Endothelial cell of umbilical vein (primary cell): ENCODE measurements around the gene MYZAP. TPM values are rescaled to one million over a fixed set of nuclear protein-coding genes. Genes with fewer than 3 reads are reported as not detected.
A peak's percentile ranks its signal among the peaks of the same experiment; 100 is the strongest.

Experiments used
- BruUV-seq: library from RNA; stranded (reverse); fragments of 400-500 nt; replicated peaks from 2 replicates; lab custom pipeline; 2021; lab: Mats Ljungman, UMichigan
- CTCF ChIA-PET: fragments of 300-600, 350-600 bp; sonication (Branson Sonifier 250); formaldehyde crosslinking; loops from one replicate; lab custom pipeline; 2021; ENCODE audit warnings: antibody characterized with exemption, inconsistent platforms; lab: Charles Lee
- POLR2A ChIA-PET: fragments of 300-600, 350-600 bp; sonication (Branson Sonifier 250); formaldehyde crosslinking; loops from one replicate; lab custom pipeline; 2021; ENCODE audit warnings: antibody characterized with exemption, inconsistent platforms; lab: Charles Lee
- DNase-seq: peaks from one replicate; pipeline ENCODE4 v3.0.0-alpha.2; 2011; ENCODE audit warnings: low read depth, low spot score
- FAIRE-seq: peaks from 2 replicates; lab custom pipeline; 2011; peaks lifted over from hg19 to GRCh38; lab: Jason Lieb, UNC
- H2AFZ ChIP-seq: 2 replicates; pipeline ENCODE4 v1.6.0; 2012; ENCODE audit warnings: low read depth, low read length, control low read depth, inconsistent platforms
- H3K27ac ChIP-seq: 2 replicates; pipeline ENCODE4 v1.5.1; 2011; ENCODE audit warnings: low read depth, mild to moderate bottlenecking, control low read depth, low read length, moderate library complexity; ENCODE audit not compliant: insufficient read depth
- H3K27me3 ChIP-seq, 2 experiments: 2 replicates each; pipeline versions ENCODE4 v1.6.0 to v1.6.1; 2011; ENCODE audit warnings: low read length in 2 of 2, mixed read lengths in 1 of 2; ENCODE audit not compliant: control insufficient read depth in 2 of 2, insufficient read depth in 2 of 2
- H3K36me3 ChIP-seq, 2 experiments: 2 replicates in 1 of 2; 3 replicates in 1 of 2; pipeline ENCODE4 v1.5.1; 2011; ENCODE audit warnings: low read length in 2 of 2, mild to moderate bottlenecking in 1 of 2, moderate library complexity in 1 of 2; ENCODE audit not compliant: control insufficient read depth in 2 of 2, insufficient read depth in 2 of 2; ENCODE audit errors: extremely low read depth in 1 of 2
- H3K4me1 ChIP-seq: 3 replicates; pipeline ENCODE4 v1.5.1; 2011; ENCODE audit warnings: mild to moderate bottlenecking, low read length; ENCODE audit not compliant: control insufficient read depth, insufficient read depth; ENCODE audit errors: extremely low read depth
- H3K4me2 ChIP-seq: 2 replicates; pipeline ENCODE4 v1.6.1; 2011; ENCODE audit warnings: low read length, control low read depth, mixed read lengths; ENCODE audit not compliant: insufficient read depth
- H3K4me3 ChIP-seq, 3 experiments: fragments of 200-600 bp in 1 of 3; sonication (generic), shearing (Covaris generic) in 1 of 3; replicated peaks in 1 of 3; 2 replicates each; pipeline ENCODE4 v1.5.1; 2011 to 2016; ENCODE audit warnings: control low read depth in 3 of 3, low read length in 3 of 3, mild to moderate bottlenecking in 2 of 3, inconsistent platforms in 1 of 3, low read depth in 1 of 3, moderate library complexity in 1 of 3; ENCODE audit not compliant: insufficient read depth in 1 of 3
- H3K79me2 ChIP-seq: 2 replicates; pipeline ENCODE4 v1.6.0; 2012; ENCODE audit warnings: low read length, inconsistent platforms; ENCODE audit not compliant: control insufficient read depth, insufficient read depth
- H3K9ac ChIP-seq: replicated peaks from 2 replicates; pipeline ENCODE3; 2011; ENCODE audit warnings: low read length, control low read depth; ENCODE audit not compliant: insufficient read depth; ENCODE audit errors: extremely low read depth
- H3K9me1 ChIP-seq: replicated peaks from 3 replicates; pipeline ENCODE4 v1.6.0; 2011; ENCODE audit warnings: mild to moderate bottlenecking, low read length; ENCODE audit not compliant: control insufficient read depth, insufficient read depth; ENCODE audit errors: extremely low read depth
- H3K9me3 ChIP-seq: replicated peaks from 2 replicates; pipeline ENCODE4 v1.5.1; 2012; ENCODE audit warnings: low read length, inconsistent platforms; ENCODE audit not compliant: control insufficient read depth, insufficient read depth
- H4K20me1 ChIP-seq: replicated peaks from 2 replicates; pipeline ENCODE3; 2011; ENCODE audit warnings: mild to moderate bottlenecking, low read length; ENCODE audit not compliant: control insufficient read depth, insufficient read depth; ENCODE audit errors: extremely low read depth
- EZH2 ChIP-seq: IDR thresholded peaks from 2 replicates; pipeline ENCODE4 v1.6.1; 2012; ENCODE audit warnings: borderline replicate concordance, low read depth, mild to moderate bottlenecking, moderate library complexity, low read length, inconsistent platforms; ENCODE audit not compliant: severe bottlenecking
- FOS ChIP-seq: IDR thresholded peaks from 2 replicates; pipeline ENCODE4 v1.6.1; 2011; ENCODE audit warnings: mild to moderate bottlenecking, low read length, moderate library complexity, borderline replicate concordance; ENCODE audit not compliant: insufficient read depth
- GATA2 ChIP-seq: IDR thresholded peaks from 2 replicates; pipeline ENCODE4 v1.7.0; 2011; ENCODE audit warnings: low read depth, mild to moderate bottlenecking, moderate library complexity, mixed read lengths, low read length; ENCODE audit not compliant: insufficient read length, insufficient read depth
- JUN ChIP-seq: IDR thresholded peaks from 2 replicates; pipeline ENCODE4 v1.6.1; 2011; ENCODE audit warnings: borderline replicate concordance, low read depth; ENCODE audit not compliant: insufficient read length, insufficient read depth
- MYC ChIP-seq: IDR thresholded peaks from one replicate; pipeline ENCODE4 v1.6.1; 2011; ENCODE audit warnings: mild to moderate bottlenecking, low read depth, low read length
- POLR2A ChIP-seq: IDR thresholded peaks from 2 replicates; pipeline ENCODE4 v1.6.1; 2012; ENCODE audit warnings: low read depth, mild to moderate bottlenecking, control low read depth, low read length
- POLR2AphosphoS5 ChIP-seq: IDR thresholded peaks from 2 replicates; pipeline ENCODE4 v1.6.1; 2012; ENCODE audit warnings: low read depth, mild to moderate bottlenecking, control low read depth, low read length, moderate library complexity; ENCODE audit not compliant: insufficient read depth
- dilution Hi-C: fragments of 300-500 bp; cut with MboI; formaldehyde crosslinking; loops from one replicate; pipeline ENCODE4 v1.15.0; 2019; ENCODE audit warnings: low sequenced_read_pairs; ENCODE audit not compliant: extremely low pct_ligation_motif_present
- intact Hi-C: fragments of 100-400 bp; cut with micrococcal nuclease; formaldehyde crosslinking; loops from one replicate; pipeline ENCODE4 v1.10.0; 2022
- polyA plus RNA-seq, 4 experiments: library from polyadenylated mRNA; depleted of rRNA in 3 of 4; stranded (reverse) in 3 of 4; unstranded in 1 of 4; fragments of >200 nt; gene quantifications; 2 replicates each; pipeline versions ENCODE4 v1.2.1 to v1.2.3, GENCODE V29; 2011 to 2012; ENCODE audit warnings: missing spikeins in 1 of 4
- total RNA-seq: library from RNA; stranded (reverse); gene quantifications from 2 replicates; pipeline ENCODE4 v1.2.3, GENCODE V29; 2021
- TF ChIP-seq, protein P1 (sequence below), 2 donors: IDR thresholded peaks; 1 replicate in 1 of 2; 2 replicates in 1 of 2; pipeline ENCODE4 v1.5.1; 2011; ENCODE audit warnings: low read length in 2 of 2, mild to moderate bottlenecking in 2 of 2, moderate library complexity in 2 of 2, control low read depth in 1 of 2, inconsistent platforms in 1 of 2, low read depth in 1 of 2; ENCODE audit not compliant: insufficient read depth in 1 of 2; ENCODE audit errors: extremely low read depth in 1 of 2
- TF ChIP-seq, protein P2 (sequence below): IDR thresholded peaks from 2 replicates; pipeline ENCODE4 v1.6.1; 2011; ENCODE audit not compliant: insufficient read depth, insufficient read length

MYZAP gene
- total and polyA plus RNA-seq, 2 donors (not counting 3 experiments of a cell fraction or from before 2014, with no cell fraction given): 6.3 to 8.1 TPM

DNA sequence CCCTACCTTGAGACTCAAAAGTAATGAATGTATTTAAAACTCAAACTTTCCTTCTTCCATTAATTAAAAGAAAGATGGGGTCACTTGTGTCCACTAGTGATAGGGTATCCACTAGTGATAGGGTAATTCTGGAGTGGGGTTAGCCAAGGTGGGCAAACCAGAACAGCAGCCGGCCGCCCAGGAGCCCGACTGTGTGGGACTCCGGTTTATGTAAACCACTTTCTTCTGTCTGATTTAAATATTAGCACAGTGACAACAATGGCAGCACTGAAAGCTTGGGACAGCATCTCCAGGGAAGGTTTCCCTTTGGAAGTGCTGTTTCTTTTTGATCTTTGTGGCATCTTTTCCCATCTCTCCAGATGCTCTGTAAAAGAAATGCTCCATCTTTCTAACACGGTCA, 722 bp downstream of the MYZAP start:
- BruUV-seq: TSS peak; percentile 44
- Histone ChIP-seq H3K9me1 (no peaks in the 10 kb centered on the region), H3K79me2 (no peaks in the 10 kb centered on the region), H3K27ac (no peak overlapping the region), H3K4me1 (peaks cover 9% of the 10 kb centered on the region), H3K9me3 (no peaks in the 10 kb centered on the region), H2AFZ (no peak overlapping the region), H3K36me3 (no peaks in the 10 kb centered on the region), H3K27me3 (no peaks in the 10 kb centered on the region), H4K20me1 (no peaks in the 10 kb centered on the region), H3K4me3 (peak overlapping the region; percentile 46 to 58 (median 58)), H3K4me2 (peak overlapping the region; percentile 68), H3K9ac (no peak overlapping the region)
- intact Hi-C loops: no loop called here
- DNase-seq (peak; percentile 27), FAIRE-seq (peak; percentile 8)
- CTCF ChIA-PET: interaction anchor here (1.0 to 2.4 kb wide), 3 partner anchors 21 to 32 kb away, joined by 4 to 8 read pairs (median 4); no protein-coding TSS in a partner anchor
- POLR2A ChIA-PET: no interaction called here
- dilution Hi-C loops: no loop called here
- TF ChIP-seq FOS (no peak), GATA2 (no peak), POLR2AphosphoS5 (no peak), MYC (no peak), POLR2A (no peak), JUN (no peak), EZH2 (no peak)
- TF ChIP-seq, protein P1, sequence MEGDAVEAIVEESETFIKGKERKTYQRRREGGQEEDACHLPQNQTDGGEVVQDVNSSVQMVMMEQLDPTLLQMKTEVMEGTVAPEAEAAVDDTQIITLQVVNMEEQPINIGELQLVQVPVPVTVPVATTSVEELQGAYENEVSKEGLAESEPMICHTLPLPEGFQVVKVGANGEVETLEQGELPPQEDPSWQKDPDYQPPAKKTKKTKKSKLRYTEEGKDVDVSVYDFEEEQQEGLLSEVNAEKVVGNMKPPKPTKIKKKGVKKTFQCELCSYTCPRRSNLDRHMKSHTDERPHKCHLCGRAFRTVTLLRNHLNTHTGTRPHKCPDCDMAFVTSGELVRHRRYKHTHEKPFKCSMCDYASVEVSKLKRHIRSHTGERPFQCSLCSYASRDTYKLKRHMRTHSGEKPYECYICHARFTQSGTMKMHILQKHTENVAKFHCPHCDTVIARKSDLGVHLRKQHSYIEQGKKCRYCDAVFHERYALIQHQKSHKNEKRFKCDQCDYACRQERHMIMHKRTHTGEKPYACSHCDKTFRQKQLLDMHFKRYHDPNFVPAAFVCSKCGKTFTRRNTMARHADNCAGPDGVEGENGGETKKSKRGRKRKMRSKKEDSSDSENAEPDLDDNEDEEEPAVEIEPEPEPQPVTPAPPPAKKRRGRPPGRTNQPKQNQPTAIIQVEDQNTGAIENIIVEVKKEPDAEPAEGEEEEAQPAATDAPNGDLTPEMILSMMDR (IDR thresholded peaks at IDR 0.05; ENCODE audit: extremely low read depth in 1 of 2, insufficient read depth in 1 of 2, low read depth in 1 of 2, low read length in 2 of 2): no peak
- TF ChIP-seq, protein P2, sequence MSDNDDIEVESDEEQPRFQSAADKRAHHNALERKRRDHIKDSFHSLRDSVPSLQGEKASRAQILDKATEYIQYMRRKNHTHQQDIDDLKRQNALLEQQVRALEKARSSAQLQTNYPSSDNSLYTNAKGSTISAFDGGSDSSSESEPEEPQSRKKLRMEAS: no peak
